Breast epithelium (tissue), 3 donors: ENCODE data around the gene CAPN2.

Experiments used
- CTCF ChIP-seq, 3 donors: fragments of 450-650 bp; IDR thresholded peaks; one replicate each; pipeline ENCODE4 v1.5.1; 2016 to 2017; ENCODE audit warnings: antibody characterized with exemption in 3 of 3, mild to moderate bottlenecking in 3 of 3, moderate library complexity in 3 of 3
- POLR2A ChIP-seq: fragments of 450-650 bp; IDR thresholded peaks from one replicate; pipeline ENCODE4 v1.6.1; 2016; ENCODE audit warnings: antibody characterized with exemption, mild to moderate bottlenecking, moderate library complexity
- POLR2AphosphoS5 ChIP-seq, 3 donors: sonication (generic); formaldehyde crosslinking; IDR thresholded peaks; one replicate each; pipeline ENCODE4 v1.6.1; 2017; ENCODE audit warnings: antibody characterized with exemption in 3 of 3

GRCh38 chr1:223748773-223749733 is 36.7 kb downstream of the CAPN2 start:
- TF ChIP-seq CTCF (IDR thresholded peaks at IDR 0.05) (peak; percentile 79 to 90 (median 89)), POLR2A (no peak), POLR2AphosphoS5 (IDR thresholded peaks at IDR 0.05) (peak in 1 of 3 donors; percentile 29)
